Esophagus muscularis mucosa (tissue), 4 donors: ENCODE results near the gene PITPNM1.
"Not testable (repeated sequence)": the region's sequence is repeated elsewhere in the genome, so short reads cannot be mapped to it uniquely, and the experiment has no call there.

ENCODE experiments used
- EP300 ChIP-seq: sonication (generic); formaldehyde crosslinking; IDR thresholded peaks from one replicate; pipeline ENCODE4 v1.6.1; 2017; ENCODE audit warnings: antibody characterized with exemption
- POLR2A ChIP-seq: fragments of 450-650 bp; IDR thresholded peaks from one replicate; pipeline ENCODE4 v1.6.1; 2017; ENCODE audit warnings: antibody characterized with exemption, moderate library complexity, mild to moderate bottlenecking, low read depth
- POLR2AphosphoS5 ChIP-seq, 2 donors: sonication (generic); formaldehyde crosslinking; IDR thresholded peaks; one replicate each; pipeline ENCODE4 v1.6.1; 2017; ENCODE audit warnings: antibody characterized with exemption in 2 of 2
- TF ChIP-seq, protein P1 (sequence below), 3 experiments: fragments of 200-600 bp in 2 of 3; fragments of 450-650 bp in 1 of 3; sonication (generic) in 2 of 3; IDR thresholded peaks; one replicate each; pipeline ENCODE4 v1.5.1; 2017 to 2019; ENCODE audit warnings: antibody characterized with exemption in 3 of 3, mild to moderate bottlenecking in 2 of 3, moderate library complexity in 1 of 3

DNA sequence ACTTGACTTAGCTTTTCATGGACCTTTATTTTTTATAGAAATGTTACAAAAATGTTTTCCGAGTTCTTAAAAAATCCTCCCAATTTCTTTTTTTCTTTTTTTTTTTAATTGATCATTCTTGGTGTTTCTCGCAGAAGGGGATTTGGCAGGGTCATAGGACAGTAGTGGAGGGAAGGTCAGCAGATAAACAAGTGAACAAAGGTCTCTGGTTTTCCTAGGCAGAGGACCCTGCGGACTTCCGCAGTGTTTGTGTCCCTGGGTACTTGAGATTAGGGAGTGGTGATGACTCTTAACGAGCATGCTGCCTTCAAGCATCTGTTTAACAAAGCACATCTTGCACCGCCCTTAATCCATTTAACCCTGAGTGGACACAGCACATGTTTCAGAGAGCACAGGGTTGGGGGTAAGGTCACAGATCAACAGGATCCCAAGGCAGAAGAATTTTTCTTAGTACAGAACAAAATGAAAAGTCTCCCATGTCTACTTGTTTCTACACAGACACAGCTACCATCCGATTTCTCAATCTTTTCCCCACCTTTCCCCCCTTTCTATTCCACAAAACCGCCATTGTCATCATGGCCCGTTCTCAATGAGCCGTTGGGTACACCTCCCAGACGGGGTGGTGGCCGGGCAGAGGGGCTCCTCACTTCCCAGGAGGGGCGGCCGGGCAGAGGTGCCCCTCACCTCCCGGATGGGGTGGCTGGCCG is 27.7 kb downstream of the PITPNM1 start:
- TF ChIP-seq, protein P1, sequence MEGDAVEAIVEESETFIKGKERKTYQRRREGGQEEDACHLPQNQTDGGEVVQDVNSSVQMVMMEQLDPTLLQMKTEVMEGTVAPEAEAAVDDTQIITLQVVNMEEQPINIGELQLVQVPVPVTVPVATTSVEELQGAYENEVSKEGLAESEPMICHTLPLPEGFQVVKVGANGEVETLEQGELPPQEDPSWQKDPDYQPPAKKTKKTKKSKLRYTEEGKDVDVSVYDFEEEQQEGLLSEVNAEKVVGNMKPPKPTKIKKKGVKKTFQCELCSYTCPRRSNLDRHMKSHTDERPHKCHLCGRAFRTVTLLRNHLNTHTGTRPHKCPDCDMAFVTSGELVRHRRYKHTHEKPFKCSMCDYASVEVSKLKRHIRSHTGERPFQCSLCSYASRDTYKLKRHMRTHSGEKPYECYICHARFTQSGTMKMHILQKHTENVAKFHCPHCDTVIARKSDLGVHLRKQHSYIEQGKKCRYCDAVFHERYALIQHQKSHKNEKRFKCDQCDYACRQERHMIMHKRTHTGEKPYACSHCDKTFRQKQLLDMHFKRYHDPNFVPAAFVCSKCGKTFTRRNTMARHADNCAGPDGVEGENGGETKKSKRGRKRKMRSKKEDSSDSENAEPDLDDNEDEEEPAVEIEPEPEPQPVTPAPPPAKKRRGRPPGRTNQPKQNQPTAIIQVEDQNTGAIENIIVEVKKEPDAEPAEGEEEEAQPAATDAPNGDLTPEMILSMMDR (IDR thresholded peaks at IDR 0.05) = not testable (repeated sequence)
- TF ChIP-seq POLR2A; POLR2AphosphoS5 (IDR thresholded peaks at IDR 0.05); EP300: not testable (repeated sequence)
